HG03280 (cell line): ENCODE measurements around the gene LIFR.

Experiments used
- ATAC-seq: cut with Tn5 transposase; IDR thresholded peaks from one replicate; pipeline ENCODE4 v1.9.1; 2021; ENCODE audit warnings: mild to moderate bottlenecking, moderate library complexity; ENCODE audit not compliant: unreplicated experiment

The LIFR gene

GRCh38 chr5:38551030-38552017, 5.1 kb downstream of the LIFR start:
- ATAC-seq: no peak

GRCh38 chr5:38548064-38548759, 8.2 kb downstream of the LIFR start:
- no peak for ATAC-seq

- ATAC-seq: no peak
Measured at GRCh38 chr5:38547257-38547656, 9.2 kb downstream of the LIFR start.

GRCh38 chr5:38546691-38547146, 9.7 kb downstream of the LIFR start:
- no peak for ATAC-seq

- no peak for ATAC-seq
Measured at GRCh38 chr5:38543886-38544285, 12.6 kb downstream of the LIFR start.

- ATAC-seq: no peak
Measured at GRCh38 chr5:38543074-38543473, 13.4 kb downstream of the LIFR start.

- ATAC-seq: no peak
Measured at GRCh38 chr5:38541174-38541725, 15.2 kb downstream of the LIFR start.

GRCh38 chr5:38540314-38540713, 16.1 kb downstream of the LIFR start:
- no peak for ATAC-seq

- ATAC-seq: no peak
Measured at GRCh38 chr5:38538161-38538560, 18.3 kb downstream of the LIFR start.

- ATAC-seq: no peak
Measured at GRCh38 chr5:38537505-38537904, 18.9 kb downstream of the LIFR start.

- ATAC-seq: no peak
Measured at GRCh38 chr5:38536968-38537367, 19.5 kb downstream of the LIFR start.

- no peak for ATAC-seq
Measured at GRCh38 chr5:38535845-38536244, 20.6 kb downstream of the LIFR start.

- no peak for ATAC-seq
Measured at GRCh38 chr5:38535248-38535750, 21.1 kb downstream of the LIFR start.

GRCh38 chr5:38534156-38534453, 22.3 kb downstream of the LIFR start:
- ATAC-seq: no peak

GRCh38 chr5:38533286-38534155, 22.9 kb downstream of the LIFR start:
- ATAC-seq: no peak

GRCh38 chr5:38532165-38532669, 24.2 kb downstream of the LIFR start:
- ATAC-seq: no peak

GRCh38 chr5:38531518-38531917, 24.9 kb downstream of the LIFR start:
- ATAC-seq: no peak

GRCh38 chr5:38529955-38530646, 26.3 kb downstream of the LIFR start:
- no peak for ATAC-seq

GRCh38 chr5:38528162-38528703, 28.2 kb downstream of the LIFR start:
- no peak for ATAC-seq

- no peak for ATAC-seq
Measured at GRCh38 chr5:38527475-38527874, 29.0 kb downstream of the LIFR start.
